NCI-H2227 (cell line): ENCODE results near the gene TPRA1.
"Not testable (repeated sequence)": the region's sequence is repeated elsewhere in the genome, so short reads cannot be mapped to it uniquely, and the experiment has no call there.

Experiments
- DNase-seq: peaks from one replicate; lab custom pipeline; 2025; ENCODE audit not compliant: unreplicated experiment; lab: John Stamatoyannopoulos, UW

The TPRA1 gene

DNA sequence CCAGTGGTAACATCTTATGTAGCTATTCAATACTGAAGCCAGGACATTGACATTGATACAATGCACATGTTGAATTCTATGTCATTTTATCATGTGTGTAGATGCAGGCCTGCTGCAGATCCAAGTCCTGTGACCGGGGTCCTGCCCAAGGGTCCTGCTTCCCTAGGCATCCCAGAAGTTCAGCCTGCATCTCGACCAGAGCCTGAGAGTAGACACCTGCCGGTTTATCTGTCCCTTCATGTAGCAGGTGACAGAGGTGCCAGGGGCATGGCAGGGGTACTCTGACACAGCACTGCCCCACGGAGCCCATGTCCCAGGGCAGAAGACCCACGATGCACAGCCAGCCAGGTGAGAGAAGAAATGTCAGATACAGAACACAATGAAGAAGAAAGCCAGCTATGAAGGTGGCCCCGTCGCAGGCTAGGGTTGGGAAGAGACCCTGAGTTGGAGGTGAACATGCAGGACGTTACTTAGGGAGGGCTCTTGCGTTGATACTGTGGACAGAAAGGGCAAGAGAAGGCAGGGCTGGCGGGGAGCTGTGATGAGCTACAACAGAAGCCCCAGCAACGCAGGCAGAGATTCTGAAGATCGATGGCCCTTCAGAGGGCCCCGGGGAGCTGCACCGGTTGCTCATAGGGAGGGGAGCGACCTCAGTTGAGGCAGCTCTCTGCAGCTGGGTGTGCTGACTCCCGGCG, 51.0 kb downstream of the TPRA1 start:
- DNase-seq = no peak

DNA sequence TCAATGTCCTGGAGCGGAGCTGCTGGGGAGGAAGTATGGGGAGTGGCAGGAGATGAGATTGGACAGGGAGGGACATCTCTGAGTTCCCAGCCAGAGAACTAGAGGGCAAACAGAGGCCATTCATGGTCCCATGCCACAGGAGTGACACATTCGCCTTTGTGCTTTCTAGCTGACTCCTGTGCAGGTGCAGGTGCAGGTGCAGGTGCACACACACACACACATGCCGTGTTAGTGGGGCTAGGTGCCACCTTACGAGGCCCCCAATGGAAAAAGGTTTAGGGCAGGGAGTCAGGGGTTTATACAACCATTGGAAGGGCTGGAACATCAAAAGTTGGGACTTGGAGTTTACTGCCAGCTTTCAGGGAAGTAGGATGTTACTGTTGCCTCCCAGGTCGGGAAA, 52.0 kb downstream of the TPRA1 start:
- no peak for DNase-seq

- peak; percentile 27 for DNase-seq
Measured at GRCh38 chr3:127536830-127537812, 53.4 kb downstream of the TPRA1 start.

DNA sequence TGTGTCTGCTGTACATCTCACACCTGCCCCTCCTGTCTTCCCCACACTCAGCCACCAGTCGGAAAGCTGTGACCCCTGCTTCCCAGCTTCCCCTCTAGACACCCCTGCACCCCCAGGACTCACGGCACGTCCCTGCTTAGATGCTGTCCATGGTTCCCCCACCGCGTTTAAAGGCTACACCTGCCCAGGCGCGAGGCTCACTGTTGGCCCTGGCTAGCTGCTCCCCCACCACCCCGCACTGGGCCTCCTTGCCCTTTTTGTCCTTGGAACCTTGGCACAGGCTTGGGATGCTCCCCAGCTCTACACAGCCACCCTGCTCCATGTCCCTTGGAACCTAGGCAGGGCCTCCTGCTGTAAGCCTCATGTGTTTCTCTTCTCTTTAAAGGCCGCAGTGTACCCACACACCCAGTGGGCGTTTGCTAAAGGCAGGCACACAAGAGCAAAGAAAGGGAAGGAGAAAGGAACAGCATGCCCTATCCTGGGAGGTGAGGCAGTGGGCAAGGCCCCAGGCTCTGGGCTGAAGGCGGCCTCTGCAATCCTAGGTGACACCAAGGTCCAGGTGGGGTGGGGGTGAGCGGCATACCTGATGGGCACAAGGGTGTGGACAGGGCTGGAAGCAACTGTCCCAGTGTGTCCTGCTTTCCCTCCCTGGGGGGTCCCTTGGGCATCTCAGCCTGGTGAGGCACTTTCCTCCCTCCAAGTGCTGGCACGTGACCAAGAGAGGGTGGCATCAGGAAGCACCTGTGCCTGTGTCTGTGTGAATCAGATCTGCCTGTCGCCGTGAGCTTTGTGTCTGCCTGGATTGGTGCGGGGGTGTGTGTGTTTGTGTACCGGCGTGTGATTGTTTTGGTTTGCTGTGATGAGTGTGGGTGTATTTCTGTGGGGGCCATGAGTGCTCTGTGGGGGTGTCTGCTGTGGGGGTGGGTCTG, 54.4 kb downstream of the TPRA1 start:
- DNase-seq = no peak

DNA sequence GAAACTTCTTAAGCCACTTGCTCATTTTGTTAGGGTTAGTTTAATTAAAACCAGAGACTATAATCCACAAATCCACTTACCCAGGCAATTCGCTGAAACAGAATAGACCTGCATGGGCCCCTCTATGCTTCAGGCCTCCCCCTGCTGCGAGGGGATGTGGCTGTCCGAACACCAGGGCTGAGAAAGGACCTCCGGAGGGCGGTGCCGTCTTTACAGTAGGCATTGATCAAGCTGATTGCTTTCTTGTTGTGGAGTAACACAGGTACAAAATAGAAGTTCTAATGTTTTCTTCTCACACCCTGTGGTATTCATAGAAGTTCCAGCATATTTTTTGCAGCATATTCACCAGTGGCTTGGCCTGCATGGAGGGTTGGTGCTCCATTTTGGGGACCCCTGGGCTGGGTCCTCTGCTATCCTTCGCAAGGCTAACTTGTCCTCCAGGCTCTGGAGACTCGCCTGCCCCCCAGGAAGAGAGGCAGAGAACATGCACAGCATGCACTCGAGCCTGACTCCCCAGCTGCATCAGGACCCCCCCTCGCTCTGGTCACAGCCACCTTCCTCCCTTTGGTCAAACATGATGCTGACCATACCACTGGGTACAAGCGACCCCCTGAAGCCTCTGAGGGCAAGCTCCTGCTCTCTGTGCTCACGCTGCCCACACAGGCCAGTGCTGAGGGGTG, 55.3 kb downstream of the TPRA1 start:
- DNase-seq = no peak

GRCh38 chr3:127534564-127534963, 56.0 kb downstream of the TPRA1 start:
- no peak for DNase-seq

DNA sequence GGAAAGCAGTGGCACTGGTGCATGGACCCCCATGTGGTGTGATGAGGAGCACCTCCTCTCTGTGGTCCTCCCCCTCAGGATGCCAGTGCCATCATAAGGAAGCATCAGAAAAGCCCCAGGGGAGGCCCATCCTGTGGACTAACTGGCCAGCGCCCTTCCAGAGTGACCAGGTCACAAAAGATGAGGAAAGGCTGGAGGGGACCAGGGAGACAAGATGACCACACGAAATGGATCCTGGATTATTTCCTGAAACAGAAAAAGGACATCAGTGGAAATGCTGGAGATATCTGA, 56.4 kb downstream of the TPRA1 start:
- no peak for DNase-seq

- DNase-seq = no peak
Measured at GRCh38 chr3:127532561-127533203, 57.9 kb downstream of the TPRA1 start.

DNA sequence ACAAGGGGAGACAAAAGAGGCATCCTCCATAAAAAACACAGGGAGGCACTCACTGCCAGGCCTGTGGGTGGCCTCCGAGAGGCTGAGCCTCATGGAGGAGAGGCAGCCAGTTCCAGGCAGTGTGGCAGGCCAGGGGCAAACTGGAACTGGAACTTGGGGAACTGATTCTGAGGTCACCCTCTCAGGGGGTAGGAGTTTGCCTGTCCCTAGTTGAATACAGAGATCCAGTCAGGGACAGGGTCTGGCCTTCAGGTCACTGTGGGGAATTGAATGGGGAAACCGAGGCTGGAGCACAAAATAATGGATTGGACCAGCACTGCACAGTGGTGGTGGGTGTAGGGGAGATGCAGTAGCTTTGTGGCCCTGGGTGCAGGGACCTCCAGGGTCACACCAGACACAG, 58.7 kb downstream of the TPRA1 start:
- DNase-seq = no peak

- not testable (repeated sequence) for DNase-seq
Measured at GRCh38 chr3:127530863-127531262, 59.7 kb downstream of the TPRA1 start.

DNA sequence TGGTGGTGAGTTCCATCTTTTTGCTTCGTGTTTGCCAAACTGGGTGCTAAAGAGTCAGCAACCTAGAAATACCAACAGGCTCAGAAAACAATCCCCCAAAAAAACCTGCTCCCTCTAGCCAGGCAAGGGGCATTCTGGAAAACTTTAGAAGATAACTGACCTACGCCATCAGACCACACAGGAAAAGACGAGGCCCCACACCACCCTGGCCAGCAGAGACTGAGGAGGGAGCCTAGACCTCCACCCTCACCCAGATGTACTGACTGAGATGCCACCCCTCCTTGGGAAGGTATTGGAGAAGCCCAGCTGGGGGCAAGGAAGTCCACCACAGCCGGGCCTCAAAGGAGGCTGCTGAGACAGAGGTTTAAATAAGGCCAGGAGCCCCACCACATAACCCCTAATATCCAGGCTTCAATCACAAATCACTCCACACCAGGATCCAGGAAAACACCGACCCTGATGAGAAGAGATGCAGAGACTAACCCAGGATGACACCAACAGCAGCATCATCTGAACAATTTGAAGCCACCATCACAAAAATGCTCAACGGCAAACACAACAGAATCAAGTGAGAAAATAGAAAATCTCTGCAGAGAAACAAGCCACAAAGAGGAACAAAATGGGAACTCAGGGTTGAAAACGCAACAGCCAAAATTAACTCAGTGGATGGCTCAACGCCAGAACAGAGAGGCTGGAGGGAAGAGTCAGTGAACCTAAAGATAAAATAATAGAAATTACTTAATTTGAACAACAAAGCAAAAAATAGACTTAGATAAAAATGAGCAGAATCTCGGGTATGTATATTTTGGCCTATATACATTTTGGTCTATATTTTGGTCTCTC, 61.0 kb downstream of the TPRA1 start:
- no peak for DNase-seq

- DNase-seq = peak; percentile 45
Measured at GRCh38 chr3:127525373-127525772, 65.2 kb downstream of the TPRA1 start.

DNA sequence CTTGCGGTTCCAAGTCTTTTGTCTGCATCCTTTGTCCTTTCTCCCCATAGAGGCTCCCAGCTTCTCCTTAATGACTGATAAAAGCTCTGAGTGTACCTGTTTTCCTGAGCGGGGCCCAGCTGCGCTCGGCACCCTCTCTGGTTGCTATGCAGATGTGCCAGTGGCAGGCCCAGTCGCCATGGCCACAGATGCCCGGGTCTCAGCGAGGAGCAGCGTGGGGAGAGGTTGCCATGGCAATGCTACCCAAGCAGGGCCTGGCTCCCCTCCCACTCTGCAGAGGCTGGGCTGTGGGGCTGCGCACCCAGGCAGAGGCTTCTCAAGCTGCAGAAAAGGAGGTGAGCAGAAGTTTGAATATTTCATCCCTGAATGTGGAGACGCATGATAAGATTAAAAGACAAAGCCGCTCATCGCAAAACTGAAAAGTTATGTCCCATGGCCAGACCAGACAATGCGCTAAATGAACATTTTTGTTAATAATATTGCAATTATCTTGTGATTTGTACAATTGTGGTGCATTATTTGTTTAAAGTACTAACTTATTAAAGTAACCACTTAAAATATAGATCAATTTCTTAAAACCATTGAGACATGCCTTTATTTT, 66.1 kb downstream of the TPRA1 start:
- peak; percentile 66 for DNase-seq
